ENCODE results near the gene UBA1. TPM values are rescaled to one million over a fixed set of nuclear protein-coding genes. Genes with fewer than 3 reads are reported as not detected.

Gene UBA1
- total RNA-seq, 1 experiment from 2014 or later, result 275 TPM

- ChIA-PET POLR2A (no interaction called here), CTCF (no interaction called here), RAD21 (ENCODE audit: low non-redundant PET in 1 of 2, low total read pairs in 2 of 2, uncharacterized antibody in 2 of 2, unreplicated experiment in 2 of 2) (no interaction called here)
- intact Hi-C loops (cut with micrococcal nuclease), result no loop called here
- BruUV-seq (replicated peaks), result no TSS peak
- H3K36me3 ChIP-seq (ENCODE audit: control insufficient read depth in 1 of 2, insufficient read depth in 2 of 2, low read length in 2 of 2), result no peaks in the 10 kb centered on the region; a peak in 1 of 4 replicates
- H4K20me1 ChIP-seq (ENCODE audit: insufficient read depth), result no peaks in the 10 kb centered on the region
- no peaks in the 10 kb centered on the region for H3K9me2 ChIP-seq (ENCODE audit: insufficient read depth)
- peaks cover 9% of the 10 kb centered on the region; the same call in 1 of the 2 replicates for H3K79me2 ChIP-seq (ENCODE audit: insufficient read depth, low read length)
- H3K27me3 ChIP-seq (ENCODE audit: insufficient read depth, low read length), result no peaks in the 10 kb centered on the region
- H3K9me3 ChIP-seq (ENCODE audit: control insufficient read depth in 1 of 2, insufficient read depth in 1 of 2, low read depth in 1 of 2, low read length in 2 of 2), result no peaks in the 10 kb centered on the region
- H3K9ac ChIP-seq (ENCODE audit: low read length), result no peak overlapping the region
- no peak for TF ChIP-seq POLR2AphosphoS5 (IDR thresholded peaks at IDR 0.05; ENCODE audit: low read depth, low read length)
- TF ChIP-seq ZBTB33 (IDR thresholded peaks at IDR 0.05; ENCODE audit: extremely low read depth, insufficient replicate concordance, low read length), result no peak
- no peak for TF ChIP-seq TCF7L2 (IDR thresholded peaks at IDR 0.05; ENCODE audit: borderline replicate concordance, extremely low read depth, insufficient read depth, insufficient read length)
- TF ChIP-seq RAD21 (IDR thresholded peaks at IDR 0.05; ENCODE audit: low read depth), result no peak
- no peak for TF ChIP-seq SIN3A (IDR thresholded peaks at IDR 0.05; ENCODE audit: low read depth)
- TF ChIP-seq, protein P1, sequence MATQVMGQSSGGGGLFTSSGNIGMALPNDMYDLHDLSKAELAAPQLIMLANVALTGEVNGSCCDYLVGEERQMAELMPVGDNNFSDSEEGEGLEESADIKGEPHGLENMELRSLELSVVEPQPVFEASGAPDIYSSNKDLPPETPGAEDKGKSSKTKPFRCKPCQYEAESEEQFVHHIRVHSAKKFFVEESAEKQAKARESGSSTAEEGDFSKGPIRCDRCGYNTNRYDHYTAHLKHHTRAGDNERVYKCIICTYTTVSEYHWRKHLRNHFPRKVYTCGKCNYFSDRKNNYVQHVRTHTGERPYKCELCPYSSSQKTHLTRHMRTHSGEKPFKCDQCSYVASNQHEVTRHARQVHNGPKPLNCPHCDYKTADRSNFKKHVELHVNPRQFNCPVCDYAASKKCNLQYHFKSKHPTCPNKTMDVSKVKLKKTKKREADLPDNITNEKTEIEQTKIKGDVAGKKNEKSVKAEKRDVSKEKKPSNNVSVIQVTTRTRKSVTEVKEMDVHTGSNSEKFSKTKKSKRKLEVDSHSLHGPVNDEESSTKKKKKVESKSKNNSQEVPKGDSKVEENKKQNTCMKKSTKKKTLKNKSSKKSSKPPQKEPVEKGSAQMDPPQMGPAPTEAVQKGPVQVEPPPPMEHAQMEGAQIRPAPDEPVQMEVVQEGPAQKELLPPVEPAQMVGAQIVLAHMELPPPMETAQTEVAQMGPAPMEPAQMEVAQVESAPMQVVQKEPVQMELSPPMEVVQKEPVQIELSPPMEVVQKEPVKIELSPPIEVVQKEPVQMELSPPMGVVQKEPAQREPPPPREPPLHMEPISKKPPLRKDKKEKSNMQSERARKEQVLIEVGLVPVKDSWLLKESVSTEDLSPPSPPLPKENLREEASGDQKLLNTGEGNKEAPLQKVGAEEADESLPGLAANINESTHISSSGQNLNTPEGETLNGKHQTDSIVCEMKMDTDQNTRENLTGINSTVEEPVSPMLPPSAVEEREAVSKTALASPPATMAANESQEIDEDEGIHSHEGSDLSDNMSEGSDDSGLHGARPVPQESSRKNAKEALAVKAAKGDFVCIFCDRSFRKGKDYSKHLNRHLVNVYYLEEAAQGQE (IDR thresholded peaks at IDR 0.05; ENCODE audit: low read depth), result no peak
- ATAC-seq, result no peak
- no peak overlapping the region for H3K4me3 ChIP-seq (replicated peaks in 1 of 2; ENCODE audit: low read depth in 1 of 2, low read length in 2 of 2)
- DNase-seq (ENCODE audit: low read depth, low spot score), result no peak
- H3K4me2 ChIP-seq (ENCODE audit: low read length), result no peak overlapping the region
- no peaks in the 10 kb centered on the region for H3K4me1 ChIP-seq (ENCODE audit: control insufficient read depth in 1 of 2, insufficient read depth in 2 of 2, low read length in 2 of 2)
- no peak overlapping the region for H2AFZ ChIP-seq (ENCODE audit: low read depth, low read length, poor library complexity, severe bottlenecking)
- no peak overlapping the region for H3K27ac ChIP-seq (ENCODE audit: low read depth, low read length)
These were observed 47.8 kb downstream of the UBA1 start for GRCh38 chrX:47241201-47242011.
